Mesodermal cell (in vitro differentiated cells): ENCODE data around the gene VPS72.

Experiments
- H3K27ac ChIP-seq: 2 replicates; pipeline ENCODE4 v1.7.0; 2013; ENCODE audit warnings: mild to moderate bottlenecking, low read depth, low read length, moderate library complexity; ENCODE audit not compliant: severe bottlenecking
- H3K36me3 ChIP-seq: 2 replicates; pipeline ENCODE4 v1.7.1; 2013; ENCODE audit warnings: mild to moderate bottlenecking, low read length, moderate library complexity; ENCODE audit not compliant: control insufficient read depth, insufficient read depth
- H3K4me1 ChIP-seq: one replicate; pipeline ENCODE4 v1.7.1; 2013; ENCODE audit warnings: mild to moderate bottlenecking, low read length; ENCODE audit not compliant: insufficient read depth, control insufficient read depth, poor library complexity, severe bottlenecking
- H3K4me3 ChIP-seq: 2 replicates; pipeline ENCODE4 v1.7.0; 2013; ENCODE audit warnings: low read length, control low read depth, mild to moderate bottlenecking; ENCODE audit not compliant: insufficient read depth, poor library complexity, severe bottlenecking; ENCODE audit errors: extremely low read depth
- H3K9me3 ChIP-seq: 2 replicates; pipeline ENCODE4 v1.7.1; 2013; ENCODE audit warnings: mild to moderate bottlenecking, low read length, moderate library complexity; ENCODE audit not compliant: control insufficient read depth
- WGBS, 2 experiments: methylation state at CpG; one replicate each; pipeline ENCODE4 v1.1.5; 2013; ENCODE audit warnings: missing lambda C conversion rate in 2 of 2; ENCODE audit not compliant: insufficient coverage in 2 of 2; 5-methylcytosine and 5-hydroxymethylcytosine counted together

VPS72 gene

GRCh38 chr1:151184211-151184610 lies 5.8 kb downstream of the VPS72 start:
- H3K27ac ChIP-seq: no peak overlapping the region
- H3K9me3 ChIP-seq: no peaks in the 10 kb centered on the region
- peaks cover 67% of the 10 kb centered on the region for H3K36me3 ChIP-seq
- no peak overlapping the region for H3K4me3 ChIP-seq
- 95 to 98% methylated on average over 5 of the region's 10 CpGs for WGBS, 2 experiments
- no peaks in the 10 kb centered on the region for H3K4me1 ChIP-seq

GRCh38 chr1:151176514-151177045 lies 13.4 kb downstream of the VPS72 start:
- H3K9me3 ChIP-seq: no peaks in the 10 kb centered on the region
- 93 to 97% methylated on average over 17 of the region's 17 CpGs for WGBS, 2 experiments
- H3K27ac ChIP-seq: no peak overlapping the region
- H3K36me3 ChIP-seq: peaks cover 78% of the 10 kb centered on the region
- no peak overlapping the region for H3K4me3 ChIP-seq
- no peaks in the 10 kb centered on the region for H3K4me1 ChIP-seq

GRCh38 chr1:151175863-151176262 lies 14.1 kb downstream of the VPS72 start, which contains the start of gene TMOD4:
Gene TMOD4, minus strand, starts transcription at chr1:151175981. Its CDS starts 1,106 bp downstream, at chr1:151174875.
- H3K9me3 ChIP-seq: no peaks in the 10 kb centered on the region
- peaks cover 76% of the 10 kb centered on the region for H3K36me3 ChIP-seq
- H3K27ac ChIP-seq: no peak within 1 kb of the TSS
- no peak within 1 kb of the TSS for H3K4me3 ChIP-seq
- H3K4me1 ChIP-seq: no peaks in the 10 kb centered on the region
- 80 to 100% methylated on average over 1 to 2 of the region's 4 CpGs for WGBS, 2 experiments

GRCh38 chr1:151175041-151175741 lies 14.8 kb downstream of the VPS72 start:
- H3K27ac ChIP-seq: no peak overlapping the region
- H3K36me3 ChIP-seq: peaks cover 76% of the 10 kb centered on the region
- no peaks in the 10 kb centered on the region for H3K9me3 ChIP-seq
- no peak overlapping the region for H3K4me3 ChIP-seq
- no peaks in the 10 kb centered on the region for H3K4me1 ChIP-seq
- WGBS, 2 experiments: 90 to 100% methylated on average over 2 to 3 of the region's 6 CpGs

- peaks cover 3% of the 10 kb centered on the region for H3K4me1 ChIP-seq
- WGBS, 2 experiments: 98 to 100% methylated on average over 1 to 3 of the region's 5 CpGs
- no peaks in the 10 kb centered on the region for H3K9me3 ChIP-seq
- peaks cover 53% of the 10 kb centered on the region for H3K36me3 ChIP-seq
- no peak overlapping the region for H3K4me3 ChIP-seq
- H3K27ac ChIP-seq: no peak overlapping the region
Observed at GRCh38 chr1:151171190-151171589, 18.8 kb downstream of the VPS72 start.

- peak overlapping the region; percentile 67 for H3K4me3 ChIP-seq
- peaks cover 3% of the 10 kb centered on the region for H3K4me1 ChIP-seq
- H3K9me3 ChIP-seq: no peaks in the 10 kb centered on the region
- H3K36me3 ChIP-seq: peaks cover 27% of the 10 kb centered on the region
- H3K27ac ChIP-seq: no peak overlapping the region
- 93% methylated on average over 3 of the region's 6 CpGs; no CpG with 5 or more reads in 1 of the 2 experiments for WGBS, 2 experiments
Observed at GRCh38 chr1:151167116-151167515, 22.9 kb downstream of the VPS72 start.

- H3K4me3 ChIP-seq: peak overlapping the region; percentile 67
- no peaks in the 10 kb centered on the region for H3K9me3 ChIP-seq
- peaks cover 3% of the 10 kb centered on the region for H3K4me1 ChIP-seq
- 1 to 13% methylated on average over 13 to 14 of the region's 15 CpGs for WGBS, 2 experiments
- H3K27ac ChIP-seq: peak overlapping the region; percentile 77
- peaks cover 32% of the 10 kb centered on the region for H3K36me3 ChIP-seq
Observed at GRCh38 chr1:151166505-151166956, 23.5 kb downstream of the VPS72 start.

GRCh38 chr1:151165738-151166504 lies 24.1 kb downstream of the VPS72 start, which contains the start of the genes LYSMD1 and SCNM1:
Gene LYSMD1, minus strand, starts transcription at chr1:151165902. Its CDS starts 644 bp downstream, at chr1:151165258.
Gene SCNM1, plus strand, starts transcription at chr1:151166144. Its CDS starts 9 bp downstream, at chr1:151166153.
- peak within 1 kb of the TSS; percentile 67 for H3K4me3 ChIP-seq
- H3K4me1 ChIP-seq: peaks cover 3% of the 10 kb centered on the region
- H3K27ac ChIP-seq: peak within 1 kb of the TSS; percentile 78
- 0 to 1% methylated on average over 35 to 36 of the region's 38 CpGs for WGBS, 2 experiments
- H3K9me3 ChIP-seq: no peaks in the 10 kb centered on the region
- H3K36me3 ChIP-seq: peaks cover 30% of the 10 kb centered on the region

- Histone ChIP-seq H3K27ac (peak overlapping the region; percentile 78), H3K9me3 (no peaks in the 10 kb centered on the region), H3K36me3 (peaks cover 27% of the 10 kb centered on the region), H3K4me3 (peak overlapping the region; percentile 67), H3K4me1 (peaks cover 3% of the 10 kb centered on the region)
- 1 to 4% methylated on average over 12 to 13 of the region's 15 CpGs for whole genome bisulfite sequencing, 2 experiments
Observed at GRCh38 chr1:151165281-151165737, 24.7 kb downstream of the VPS72 start.

GRCh38 chr1:151164732-151165280 lies 25.2 kb downstream of the VPS72 start:
- 37 to 44% methylated on average over 9 to 11 of the region's 11 CpGs for WGBS, 2 experiments
- Histone ChIP-seq H3K27ac (peak overlapping the region; percentile 18), H3K4me1 (peaks cover 3% of the 10 kb centered on the region), H3K4me3 (peak overlapping the region; percentile 67), H3K9me3 (no peaks in the 10 kb centered on the region), H3K36me3 (peaks cover 27% of the 10 kb centered on the region)
